GM18517 (cell line): ENCODE data around the gene GNB1.

Experiments used
- ATAC-seq: cut with Tn5 transposase; IDR thresholded peaks from one replicate; pipeline ENCODE4 v1.9.1; 2021; ENCODE audit warnings: mild to moderate bottlenecking, moderate library complexity; ENCODE audit not compliant: unreplicated experiment

Gene GNB1

GRCh38 chr1:1786836-1787605 lies 103.9 kb downstream of the GNB1 start:
- no peak for ATAC-seq

- ATAC-seq: no peak
Measured at GRCh38 chr1:1785666-1786065, 105.2 kb downstream of the GNB1 start.

GRCh38 chr1:1784933-1785332 lies 106.0 kb downstream of the GNB1 start:
- no peak for ATAC-seq

- no peak for ATAC-seq
Measured at GRCh38 chr1:1783320-1783719, 107.6 kb downstream of the GNB1 start.

- no peak for ATAC-seq
Measured at GRCh38 chr1:1782399-1783221, 108.3 kb downstream of the GNB1 start.

GRCh38 chr1:1781526-1781903 lies 109.4 kb downstream of the GNB1 start:
- ATAC-seq: no peak

GRCh38 chr1:1780598-1781525 lies 110.0 kb downstream of the GNB1 start:
- ATAC-seq: no peak

GRCh38 chr1:1779691-1780597 lies 110.9 kb downstream of the GNB1 start:
- ATAC-seq: peak; percentile 30

- ATAC-seq: no peak
Measured at GRCh38 chr1:1779320-1779675, 111.6 kb downstream of the GNB1 start.

GRCh38 chr1:1778663-1779319 lies 112.1 kb downstream of the GNB1 start:
- ATAC-seq: peak; percentile 64

GRCh38 chr1:1777950-1778662 lies 112.8 kb downstream of the GNB1 start, which contains the start of gene NADK:
Gene NADK (minus strand): TSS chr1:1778470. CDS start chr1:1765406, 13,064 bp downstream.
- ATAC-seq: peak; percentile 10

- ATAC-seq: no peak
Measured at GRCh38 chr1:1777583-1777899, 113.3 kb downstream of the GNB1 start.

- no peak for ATAC-seq
Measured at GRCh38 chr1:1776672-1777582, 114.0 kb downstream of the GNB1 start.

GRCh38 chr1:1775327-1776226 lies 115.3 kb downstream of the GNB1 start:
- ATAC-seq: no peak

- ATAC-seq: no peak
Measured at GRCh38 chr1:1773874-1774273, 117.0 kb downstream of the GNB1 start.

GRCh38 chr1:1771096-1771495 lies 119.8 kb downstream of the GNB1 start:
- ATAC-seq: no peak

GRCh38 chr1:1770102-1770501 lies 120.8 kb downstream of the GNB1 start:
- no peak for ATAC-seq
